GM12878 (cell line): ENCODE measurements around the gene MMP20. TPM values are rescaled to one million over a fixed set of nuclear protein-coding genes. Genes with fewer than 3 reads are reported as not detected.

Experiments
- ATAC-seq: fragments of 200-7000 bp; cut with Tn5 transposase; 3 replicates; pipeline ENCODE4 v1.9.1; 2020; ENCODE audit warnings: mild to moderate bottlenecking, moderate library complexity
- BruUV-seq: library from RNA; stranded (reverse); fragments of 400-500 nt; replicated peaks from 2 replicates; lab custom pipeline; 2021; lab: Mats Ljungman, UMichigan
- CTCF ChIA-PET: fragments of 300-600 bp; sonication (Branson Sonifier 250); formaldehyde crosslinking; extraction: SDS; loops from one replicate; lab custom pipeline; 2021; ENCODE audit warnings: inconsistent platforms; lab: Yijun Ruan, JAX
- POLR2A ChIA-PET: fragments of 350-600 bp; formaldehyde crosslinking; extraction: SDS; loops from one replicate; lab custom pipeline; 2021; ENCODE audit warnings: inconsistent platforms; lab: Charles Lee
- RAD21 ChIA-PET: fragments of 300-600 bp; sonication (Branson Sonifier 250); formaldehyde crosslinking; loops from one replicate; lab custom pipeline; 2023; ENCODE audit warnings: antibody characterized with exemption; ENCODE audit not compliant: unreplicated experiment; lab: Charles Lee
- SMC1A ChIA-PET: fragments of 300-600 bp; sonication (Branson Sonifier 250); formaldehyde crosslinking; loops from one replicate; lab custom pipeline; 2023; ENCODE audit not compliant: unreplicated experiment, uncharacterized antibody; lab: Charles Lee
- DNase-seq: peaks from one replicate; pipeline ENCODE4 v3.0.0-alpha.2; 2011; ENCODE audit warnings: low read depth, low spot score
- FAIRE-seq: peaks from 3 replicates; lab custom pipeline; 2011; peaks lifted over from hg19 to GRCh38; lab: Jason Lieb, UNC
- H2AFZ ChIP-seq: 2 replicates; pipeline ENCODE4 v1.6.0; 2011; ENCODE audit warnings: low read depth, low read length, control low read depth; ENCODE audit not compliant: control insufficient read depth
- H3K27ac ChIP-seq: 2 replicates; pipeline ENCODE4 v1.5.1; 2011; ENCODE audit warnings: control low read depth; ENCODE audit not compliant: control insufficient read depth, insufficient read depth
- H3K27me3 ChIP-seq, 2 experiments: replicated peaks in 1 of 2; 2 replicates each; pipeline versions ENCODE4 v1.6.0 to v1.6.1; 2011; ENCODE audit warnings: low read length in 1 of 2; ENCODE audit not compliant: control insufficient read depth in 2 of 2, insufficient read depth in 2 of 2
- H3K36me3 ChIP-seq, 2 experiments: 2 replicates each; pipeline ENCODE4 v1.5.1; 2011; ENCODE audit warnings: low read length in 1 of 2; ENCODE audit not compliant: control insufficient read depth in 2 of 2, insufficient read depth in 2 of 2
- H3K4me1 ChIP-seq: 2 replicates; pipeline ENCODE4 v1.6.1; 2011; ENCODE audit warnings: mild to moderate bottlenecking, low read length, moderate library complexity, mixed read lengths; ENCODE audit not compliant: control insufficient read depth, insufficient read depth
- H3K4me2 ChIP-seq: 2 replicates; pipeline ENCODE4 v1.6.0; 2011; ENCODE audit warnings: control low read depth; ENCODE audit not compliant: control insufficient read depth, insufficient read depth
- H3K4me3 ChIP-seq: fragments of 200-600 bp; sonication (generic); 2 replicates; pipeline ENCODE4 v1.5.1; 2016
- H3K79me2 ChIP-seq: 2 replicates; pipeline ENCODE4 v1.6.0; 2011; ENCODE audit warnings: low read length; ENCODE audit not compliant: control insufficient read depth, insufficient read depth
- H3K9ac ChIP-seq: 2 replicates; pipeline ENCODE4 v1.8.0; 2011; ENCODE audit warnings: low read length, control low read depth, mixed read lengths; ENCODE audit not compliant: control insufficient read depth, insufficient read depth
- H3K9me3 ChIP-seq: replicated peaks from 3 replicates; pipeline ENCODE4 v1.5.1; 2011; ENCODE audit warnings: mild to moderate bottlenecking, low read length; ENCODE audit not compliant: control insufficient read depth, insufficient read depth
- H4K20me1 ChIP-seq: 2 replicates; pipeline ENCODE4 v1.6.0; 2011; ENCODE audit not compliant: control insufficient read depth, insufficient read depth
- ETV6 ChIP-seq, 2 experiments: fragments of 450-650 bp in 1 of 2; IDR thresholded peaks in 1 of 2; conservative IDR thresholded peaks in 1 of 2; 2 replicates each; pipeline ENCODE4 v1.6.1; 2014; ENCODE audit warnings: antibody characterized with exemption in 1 of 2, borderline replicate concordance in 1 of 2, low read depth in 1 of 2, mild to moderate bottlenecking in 1 of 2, moderate library complexity in 1 of 2
- GABPA ChIP-seq: IDR thresholded peaks from 2 replicates; pipeline ENCODE4 v1.6.1; 2014; ENCODE audit warnings: antibody characterized with exemption, low read depth, mild to moderate bottlenecking, inconsistent platforms
- GATAD2B ChIP-seq: fragments of 450-650 bp; conservative IDR thresholded peaks from 2 replicates; pipeline ENCODE4 v1.6.1; 2017; ENCODE audit warnings: low read depth, mild to moderate bottlenecking, moderate library complexity
- IKZF2 ChIP-seq, 2 experiments: fragments of 450-650 bp; IDR thresholded peaks; 2 replicates each; pipeline ENCODE4 v1.6.1; 2017; ENCODE audit warnings: mild to moderate bottlenecking in 2 of 2, moderate library complexity in 2 of 2
- NBN ChIP-seq: fragments of 450-650 bp; IDR thresholded peaks from 2 replicates; pipeline ENCODE4 v1.6.1; 2016
- SMC3 ChIP-seq: IDR thresholded peaks from 2 replicates; pipeline ENCODE4 v1.6.1; 2011; ENCODE audit warnings: low read length, improper control_type of control experiment, borderline replicate concordance
- YBX1 ChIP-seq: fragments of 450-650 bp; IDR thresholded peaks from 2 replicates; pipeline ENCODE4 v1.6.1; 2016; ENCODE audit warnings: antibody characterized with exemption
- ZSCAN29 ChIP-seq: fragments of 450-650 bp; IDR thresholded peaks from 2 replicates; pipeline ENCODE4 v1.6.1; 2017; ENCODE audit warnings: mild to moderate bottlenecking, moderate library complexity
- WGBS: methylation state at CpG from one replicate; pipeline ENCODE4 v1.1.6; 2016; ENCODE audit warnings: low lambda C conversion rate; ENCODE audit not compliant: insufficient replicate concordance, insufficient coverage; ENCODE audit errors: missing lambda C conversion rate; 5-methylcytosine and 5-hydroxymethylcytosine counted together
- in situ Hi-C: fragments of 300-500 bp; cut with MboI; formaldehyde crosslinking; loops from 9 replicates; pipeline ENCODE4 v1.14.3; 2018; ENCODE audit warnings: mixed read lengths
- intact Hi-C: fragments of 100-400 bp; cut with micrococcal nuclease; formaldehyde crosslinking; loops from one replicate; pipeline ENCODE4 v1.14.2; 2022; ENCODE audit not compliant: unreplicated experiment
- polyA plus RNA-seq, 11 experiments: library from polyadenylated mRNA; depleted of rRNA in 4 of 11; unstranded in 6 of 11; stranded (reverse) in 5 of 11; fragments of >200 nt; fragmentation: Nextera tagmentation in 4 of 11; fragmentation: Illumina TruSeq in 1 of 11; extraction: Ambion mirVana in 4 of 11; extraction: Trizol in 1 of 11; gene quantifications; 1 replicate in 1 of 11; 2 replicates in 10 of 11; pipeline versions ENCODE4 v1.2.1 to v1.2.3, GENCODE V29; 2011 to 2016; ENCODE audit warnings: inconsistent platforms in 2 of 11, missing spikeins in 2 of 11, low read depth in 1 of 11
- total RNA-seq, 4 experiments: library from RNA; depleted of rRNA in 3 of 4; stranded (reverse); fragments of >200 nt in 3 of 4; fragmentation: Illumina TruSeq in 1 of 4; extraction: Trizol in 1 of 4; gene quantifications; 2 replicates each; pipeline versions ENCODE4 v1.2.1 to v1.2.3, GENCODE V29; 2013 to 2021

The MMP20 gene
- total and polyA plus RNA-seq, 10 of the 15 experiments (the other 5 are each of a cell fraction or from before 2014, with no cell fraction given) = 0.10 to 0.57 (median 0.19) TPM; not detected in 2

DNA sequence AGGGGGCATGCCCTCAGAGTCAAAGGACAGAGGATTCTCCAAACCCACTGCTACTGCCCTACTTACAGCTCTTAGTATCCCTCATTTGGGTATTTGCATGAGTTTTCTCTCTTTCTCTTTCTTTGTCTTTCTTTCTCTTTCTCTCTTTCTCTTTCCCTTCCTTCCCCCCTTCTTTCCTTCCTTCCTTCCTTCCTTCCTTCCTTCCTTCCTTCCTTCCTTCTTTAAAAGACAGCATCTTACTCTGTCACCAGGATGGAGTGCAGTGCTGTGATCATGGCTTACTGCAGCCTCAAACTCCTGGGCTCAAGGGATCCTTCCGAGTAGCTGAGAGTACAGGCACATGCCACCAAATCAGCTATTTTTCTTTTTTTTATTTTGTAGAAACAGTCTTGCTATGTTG, 80.5 kb downstream of the MMP20 start:
- WGBS = 94% methylated on average over 1 of the region's 1 CpG
- H3K27ac ChIP-seq = no peak overlapping the region
- H3K4me2 ChIP-seq = no peak overlapping the region
- no peaks in the 10 kb centered on the region for H3K79me2 ChIP-seq
- H3K9ac ChIP-seq = no peak overlapping the region
- DNase-seq (no peak), FAIRE-seq (no peak), ATAC-seq (no peak)
- BruUV-seq = no TSS peak
- H3K4me1 ChIP-seq = peaks cover 25% of the 10 kb centered on the region
- no peaks in the 10 kb centered on the region for H3K36me3 ChIP-seq
- no peak overlapping the region for H2AFZ ChIP-seq
- no peaks in the 10 kb centered on the region; the same call in 2 of the 3 replicates for H3K9me3 ChIP-seq
- H4K20me1 ChIP-seq = no peaks in the 10 kb centered on the region
- H3K4me3 ChIP-seq = no peak overlapping the region
- in situ Hi-C loops = no loop called here
- ChIA-PET POLR2A (interaction anchor here (0.7 to 1.2 kb wide), 3 partner anchors 10 to 66 kb away, joined by 3 to 4 read pairs (median 3); no protein-coding TSS in a partner anchor), CTCF (interaction anchor here (0.7 to 5.6 kb wide), 7 partner anchors 9 to 201 kb away, joined by 3 to 65 read pairs (median 7); no protein-coding TSS in a partner anchor), SMC1A (interaction anchor here (0.7 to 5.6 kb wide), 13 partner anchors 8 to 250 kb away, joined by 3 to 99 read pairs (median 8); partner anchors contain the start of gene MMP7), RAD21 (interaction anchor here (1.1 to 5.6 kb wide), 9 partner anchors 11 to 202 kb away, joined by 3 to 90 read pairs (median 16); no protein-coding TSS in a partner anchor)
- intact Hi-C loops = no loop called here
- TF ChIP-seq NBN (0 out of 2 replicates have a peak, but pooled peaks have one; percentile 46), ETV6 (conservative IDR thresholded peaks at IDR 0.05 in 1 of 2, IDR thresholded peaks at IDR 0.05 in 1 of 2; ENCODE audit: borderline replicate concordance in 1 of 2, low read depth in 1 of 2) (peak in 1 of 2 experiments; percentile 89; a peak in 1 of 4 replicates), GABPA (no peak), YBX1 (peak; percentile 72; the same call in 1 of the 2 replicates)
- H3K27me3 ChIP-seq = no peaks in the 10 kb centered on the region

DNA sequence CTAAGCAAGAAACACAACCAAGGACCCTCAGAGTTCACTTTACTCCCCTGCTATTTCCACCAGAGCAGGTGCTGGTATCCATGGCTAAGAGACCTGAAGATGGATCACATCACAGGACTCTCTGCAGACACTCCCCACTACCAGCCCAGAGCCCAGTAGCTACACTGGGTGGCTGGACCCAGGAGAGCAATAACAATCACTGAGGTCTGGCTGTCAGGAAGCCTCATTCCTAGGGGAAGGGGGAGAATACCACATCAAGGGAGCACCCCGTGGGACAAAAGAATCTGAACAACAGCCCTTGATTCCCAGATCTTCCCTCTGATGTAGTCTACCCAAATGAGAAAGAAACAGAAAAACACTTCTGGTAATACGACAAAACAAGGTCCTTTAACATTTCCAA, 85.6 kb downstream of the MMP20 start:
- no peaks in the 10 kb centered on the region for H3K4me1 ChIP-seq
- ChIA-PET SMC1A (interaction anchor here (0.7 to 6.7 kb wide), 11 partner anchors 9 to 246 kb away, joined by 3 to 47 read pairs (median 4); partner anchors contain the start of gene MMP7), RAD21 (interaction anchor here (0.8 to 1.6 kb wide), 7 partner anchors 40 to 261 kb away, joined by 3 to 5 read pairs (median 3); no protein-coding TSS in a partner anchor), POLR2A (interaction anchor here (1.2 kb wide), 1 partner anchor 25 kb away, joined by 3 read pairs; no protein-coding TSS in a partner anchor), CTCF (interaction anchor here (1.0 to 5.4 kb wide), 8 partner anchors 9 to 197 kb away, joined by 3 to 41 read pairs (median 6); partner anchors contain the start of gene MMP7)
- H3K27ac ChIP-seq = no peak overlapping the region
- no peak overlapping the region for H3K9ac ChIP-seq
- H4K20me1 ChIP-seq = no peaks in the 10 kb centered on the region
- H2AFZ ChIP-seq = no peak overlapping the region
- intact Hi-C loops = no loop called here
- H3K36me3 ChIP-seq = no peaks in the 10 kb centered on the region
- no peak for TF ChIP-seq SMC3
- TF ChIP-seq IKZF2 (IDR thresholded peaks at IDR 0.05) = no peak
- TF ChIP-seq ZSCAN29 = no peak
- no peak for TF ChIP-seq GATAD2B
- DNase-seq (no peak), ATAC-seq (no peak), FAIRE-seq (no peak)
- no peaks in the 10 kb centered on the region; the same call in 2 of the 3 replicates for H3K9me3 ChIP-seq
- in situ Hi-C loops = no loop called here
- WGBS = 49% methylated on average over 2 of the region's 2 CpGs
- BruUV-seq = no TSS peak
- H3K4me2 ChIP-seq = no peak overlapping the region
- H3K4me3 ChIP-seq = no peak overlapping the region
- no peaks in the 10 kb centered on the region for H3K79me2 ChIP-seq
- no peaks in the 10 kb centered on the region for H3K27me3 ChIP-seq
